ENCODE results near the gene FRMPD2. TPM values are rescaled to one million over a fixed set of nuclear protein-coding genes. Genes with fewer than 3 reads are reported as not detected.

FRMPD2 gene
- total and polyA plus RNA-seq, 2 experiments from 2014 or later = not detected

- no peak for TF ChIP-seq ZNF462 (CRISPR knock-in tag; IDR thresholded peaks at IDR 0.05)
- no peak for TF ChIP-seq POLR2AphosphoS5 (IDR thresholded peaks at IDR 0.05; ENCODE audit: low read depth)
- TF ChIP-seq ETS1 (IDR thresholded peaks at IDR 0.05) = no peak
- TF ChIP-seq EZH2phosphoT487 (IDR thresholded peaks at IDR 0.05; ENCODE audit: unreplicated experiment) = no peak
- TF ChIP-seq JUNB (IDR thresholded peaks at IDR 0.05; ENCODE audit: unreplicated experiment) = no peak
Observed at GRCh38 chr10:48234295-48234694, 40.2 kb downstream of the FRMPD2 start (continued).

- no peak overlapping the region for H3K27ac ChIP-seq (ENCODE audit: low read depth)
- Mint-ChIP-seq H3K9me3 (no peaks in the 10 kb centered on the region; the same call in 2 of the 3 replicates), H3K4me3 (no peak overlapping the region), H3K27ac (no peak overlapping the region), H3K27me3 (ENCODE audit: insufficient read depth, low read depth, poor library complexity) (no peaks in the 10 kb centered on the region), H3K36me3 (ENCODE audit: low read depth) (no peaks in the 10 kb centered on the region; the same call in 2 of the 3 replicates), H3K4me1 (peaks cover 8% of the 10 kb centered on the region)
- peak in 1 of 2 experiments; percentile 54; a peak in 3 of 4 replicates for TF ChIP-seq CTCF (conservative IDR thresholded peaks at IDR 0.05; ENCODE audit: low read depth in 2 of 2)
- no peak for TF ChIP-seq STAT1 (IDR thresholded peaks at IDR 0.05; ENCODE audit: unreplicated experiment)
- H2AFZ ChIP-seq = 0 out of 2 replicates have a peak overlapping the region, but pooled peaks have one; percentile 10
- H3K4me2 ChIP-seq = no peak overlapping the region
- H3F3A ChIP-seq (replicated peaks; ENCODE audit: low read depth) = no peaks in the 10 kb centered on the region
- H3K27me3 ChIP-seq (ENCODE audit: insufficient read depth) = no peaks in the 10 kb centered on the region
- DNase-seq (ENCODE audit: low spot score) (no peak), ATAC-seq (no peak; the same call in 1 of the 3 replicates)
- no peaks in the 10 kb centered on the region for H3K36me3 ChIP-seq (ENCODE audit: insufficient read depth)
- H3K4me3 ChIP-seq = no peak overlapping the region
- no peaks in the 10 kb centered on the region for H3K79me2 ChIP-seq (replicated peaks; ENCODE audit: insufficient read depth)
- H3K4me1 ChIP-seq (ENCODE audit: insufficient read depth) = no peaks in the 10 kb centered on the region
- no peaks in the 10 kb centered on the region; the same call in 1 of the 2 replicates for H3K9me2 ChIP-seq (ENCODE audit: insufficient read depth)
- H4K20me1 ChIP-seq (replicated peaks; ENCODE audit: insufficient read depth) = no peaks in the 10 kb centered on the region
Observed at GRCh38 chr10:48233559-48234005, 40.9 kb downstream of the FRMPD2 start.

All from GM23338 (cell line).